RWPE1 (cell line): ENCODE results near the gene RBMS3.

Experiments used
- CTCF ChIA-PET: fragments of 350-600 bp; sonication (Branson Sonifier 250); formaldehyde crosslinking; extraction: SDS; loops from one replicate; lab custom pipeline; 2021; lab: Yijun Ruan, JAX
- POLR2A ChIA-PET: fragments of 400-600 bp; formaldehyde crosslinking; extraction: SDS; loops from one replicate; lab custom pipeline; 2020; ENCODE audit warnings: antibody characterized with exemption; ENCODE audit not compliant: low non-redundant PET; lab: Yijun Ruan, JAX
- DNase-seq: peaks from one replicate; pipeline ENCODE4 v3.0.0; 2012; ENCODE audit warnings: low spot score
- H3K27ac ChIP-seq: fragments of 450-650 bp; 2 replicates; pipeline ENCODE4 v1.5.1; 2017
- TF ChIP-seq, protein P1 (sequence below): fragments of 450-650 bp; conservative IDR thresholded peaks from 2 replicates; pipeline ENCODE4 v1.5.1; 2017; ENCODE audit warnings: low read depth, mild to moderate bottlenecking

RBMS3 gene

DNA sequence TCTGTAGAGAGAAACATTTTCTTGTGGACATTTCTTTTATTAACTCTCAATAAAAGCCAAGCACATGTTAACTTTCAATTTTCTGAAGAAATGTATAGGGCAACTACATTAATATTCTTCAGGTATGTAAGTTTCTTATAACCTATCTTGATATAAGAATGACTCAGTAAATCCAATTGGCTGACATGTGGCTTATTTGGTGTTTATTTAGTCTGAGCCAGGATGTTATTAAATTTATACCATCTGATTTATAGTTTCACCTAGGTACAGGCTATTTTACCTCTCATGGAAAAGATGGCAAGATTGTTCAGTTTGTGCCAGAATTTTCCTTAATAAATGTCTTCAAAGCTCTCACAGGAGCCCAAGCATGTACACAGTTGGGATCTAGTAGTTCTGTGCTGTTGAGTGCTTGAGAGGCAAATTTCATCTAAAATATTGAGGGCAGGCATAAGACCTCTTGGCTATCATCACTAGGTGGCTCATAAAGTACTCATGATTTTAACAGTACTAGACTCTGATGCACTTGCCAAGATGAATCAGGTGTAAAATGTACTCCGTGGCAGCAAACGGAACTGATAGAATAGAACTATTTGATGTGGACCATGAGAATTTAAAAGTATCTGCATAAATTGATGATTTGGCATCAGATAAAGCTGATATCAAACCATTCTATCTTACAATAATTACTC, 631.9 kb downstream of the RBMS3 start:
- TF ChIP-seq, protein P1, sequence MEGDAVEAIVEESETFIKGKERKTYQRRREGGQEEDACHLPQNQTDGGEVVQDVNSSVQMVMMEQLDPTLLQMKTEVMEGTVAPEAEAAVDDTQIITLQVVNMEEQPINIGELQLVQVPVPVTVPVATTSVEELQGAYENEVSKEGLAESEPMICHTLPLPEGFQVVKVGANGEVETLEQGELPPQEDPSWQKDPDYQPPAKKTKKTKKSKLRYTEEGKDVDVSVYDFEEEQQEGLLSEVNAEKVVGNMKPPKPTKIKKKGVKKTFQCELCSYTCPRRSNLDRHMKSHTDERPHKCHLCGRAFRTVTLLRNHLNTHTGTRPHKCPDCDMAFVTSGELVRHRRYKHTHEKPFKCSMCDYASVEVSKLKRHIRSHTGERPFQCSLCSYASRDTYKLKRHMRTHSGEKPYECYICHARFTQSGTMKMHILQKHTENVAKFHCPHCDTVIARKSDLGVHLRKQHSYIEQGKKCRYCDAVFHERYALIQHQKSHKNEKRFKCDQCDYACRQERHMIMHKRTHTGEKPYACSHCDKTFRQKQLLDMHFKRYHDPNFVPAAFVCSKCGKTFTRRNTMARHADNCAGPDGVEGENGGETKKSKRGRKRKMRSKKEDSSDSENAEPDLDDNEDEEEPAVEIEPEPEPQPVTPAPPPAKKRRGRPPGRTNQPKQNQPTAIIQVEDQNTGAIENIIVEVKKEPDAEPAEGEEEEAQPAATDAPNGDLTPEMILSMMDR: no peak
- no peak overlapping the region for H3K27ac ChIP-seq
- ChIA-PET CTCF (no interaction called here), POLR2A (no interaction called here)
- no peak for DNase-seq

DNA sequence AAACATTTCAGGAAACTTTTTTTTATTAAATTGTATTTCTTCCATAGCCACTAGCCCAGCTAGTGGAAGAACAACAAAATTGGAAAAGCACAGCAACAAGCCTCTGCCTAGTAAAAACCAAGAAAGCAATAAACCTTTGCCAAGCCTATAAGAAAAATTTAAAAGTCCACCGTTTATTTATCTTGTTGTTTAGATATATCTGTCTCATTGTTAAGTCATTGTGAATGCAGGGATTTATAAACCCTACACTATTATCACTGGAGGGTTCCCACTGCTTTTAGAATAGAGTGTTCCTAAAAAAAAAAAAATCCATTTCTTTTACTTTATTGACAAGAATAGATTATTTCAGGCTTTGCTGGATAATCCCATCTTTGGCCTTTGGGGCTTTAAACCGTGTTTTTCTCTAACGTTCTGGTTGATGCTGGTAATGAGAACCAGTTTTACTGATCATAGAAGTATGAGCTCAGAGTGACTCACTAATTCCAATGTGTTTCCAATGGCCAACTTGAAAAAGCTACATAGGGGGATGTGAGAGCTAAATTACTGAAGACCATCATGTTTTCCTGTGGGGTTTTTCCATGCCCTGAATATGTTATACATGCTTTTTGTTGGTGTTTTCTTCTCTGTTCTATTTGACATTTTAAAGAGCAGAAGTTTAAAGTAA, 634.1 kb downstream of the RBMS3 start:
- no peak for DNase-seq
- ChIA-PET POLR2A (no interaction called here), CTCF (interaction anchor here (0.6 kb wide), 1 partner anchor 16 kb away, joined by 4 read pairs; no protein-coding TSS in a partner anchor)
- H3K27ac ChIP-seq: no peak overlapping the region
- TF ChIP-seq, protein P1: no peak

DNA sequence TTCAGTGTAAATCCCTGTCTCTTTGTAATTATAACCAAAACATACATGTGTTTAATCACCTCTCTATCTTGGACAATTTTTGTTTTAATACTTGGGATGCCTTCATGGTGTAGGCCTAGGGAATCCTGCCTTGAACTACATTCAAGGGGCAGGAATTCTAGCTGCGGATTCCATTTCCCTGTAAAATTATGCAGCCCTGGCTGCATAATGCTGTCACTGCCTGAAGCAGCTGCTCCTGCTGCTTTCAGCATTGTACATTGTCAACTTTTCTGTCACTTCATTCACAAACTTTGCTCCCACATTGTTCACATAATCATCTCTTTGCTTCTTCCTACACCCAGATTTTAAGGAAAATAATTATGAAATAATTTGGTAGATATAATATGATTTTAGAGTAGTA, 638.7 kb downstream of the RBMS3 start:
- POLR2A ChIA-PET: no interaction called here
- no peak for DNase-seq
- no peak overlapping the region for H3K27ac ChIP-seq
- CTCF ChIA-PET: no interaction called here
- TF ChIP-seq, protein P1: no peak

DNA sequence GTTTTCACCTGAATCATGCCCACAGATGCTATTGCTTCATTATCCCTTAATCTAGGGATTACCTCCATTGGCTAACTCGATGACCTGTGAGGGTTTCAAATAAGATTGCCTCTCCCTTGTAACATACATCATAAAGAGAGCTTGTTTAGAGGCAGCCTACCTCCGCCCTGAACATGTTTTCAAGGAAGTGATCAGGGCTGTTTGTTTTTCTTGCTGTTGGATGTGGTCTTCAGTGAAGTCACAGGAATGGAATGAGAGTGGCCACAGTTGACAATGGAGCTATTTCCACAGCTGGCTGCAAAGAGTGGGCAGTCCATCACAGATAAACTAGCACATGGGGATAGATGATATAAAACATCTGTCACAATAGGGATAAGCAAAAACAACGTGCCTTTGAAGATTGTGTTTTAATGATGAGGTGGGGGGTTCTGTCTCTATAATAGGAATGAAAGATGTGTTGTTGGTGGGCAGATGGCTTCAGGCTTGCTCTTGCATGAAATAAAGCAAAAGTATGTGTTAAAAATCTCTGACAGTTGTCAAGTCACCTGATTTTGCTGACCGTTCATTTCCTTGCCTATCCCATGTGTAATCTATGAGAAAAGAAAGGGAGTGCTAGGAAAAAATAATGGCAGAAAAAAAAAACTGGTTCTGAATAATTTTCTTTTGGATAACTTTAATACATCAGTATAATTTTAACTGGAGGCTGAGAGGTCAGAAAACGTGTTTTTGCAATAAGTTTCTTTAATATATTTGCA, 642.3 kb downstream of the RBMS3 start:
- peak; percentile 2 for DNase-seq

DNA sequence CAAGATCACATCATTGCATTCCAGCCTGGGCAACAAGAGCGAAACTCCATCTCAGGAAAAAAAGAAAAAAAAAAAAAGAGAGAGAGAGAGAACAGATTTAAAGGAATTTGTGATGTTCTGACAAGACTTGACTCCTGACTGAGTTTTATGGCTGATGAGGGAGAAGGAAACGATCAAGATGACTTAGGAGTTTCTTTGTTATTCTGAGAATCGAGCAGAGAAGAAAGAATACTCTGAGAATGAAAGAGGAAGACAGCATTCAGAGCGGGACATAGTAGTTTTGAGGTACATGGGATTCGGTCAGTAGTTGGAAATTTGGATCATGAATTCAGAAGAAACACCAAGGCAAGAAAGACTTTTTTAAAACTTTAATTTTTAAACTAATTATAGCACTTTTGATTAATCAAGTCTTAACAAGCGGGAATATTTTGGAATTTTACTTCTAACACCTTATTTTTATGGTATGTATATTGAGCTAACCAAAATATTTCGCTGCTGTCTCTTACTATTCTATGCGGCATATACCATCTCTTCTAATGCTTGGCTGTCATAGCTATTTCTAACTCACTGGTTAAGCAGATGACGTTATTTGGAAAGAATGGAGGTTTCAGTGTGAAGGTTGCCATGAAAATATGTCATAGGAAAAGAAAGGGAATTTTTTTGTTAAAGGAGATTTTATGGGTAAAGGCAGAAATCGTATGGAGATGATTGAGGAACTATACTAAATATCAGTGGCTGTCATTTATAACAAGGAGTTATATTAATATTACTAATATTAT, 644.1 kb downstream of the RBMS3 start:
- H3K27ac ChIP-seq: no peak overlapping the region
- TF ChIP-seq, protein P1: no peak
- ChIA-PET POLR2A (no interaction called here), CTCF (no interaction called here)
- DNase-seq: no peak

More for the DNA sequence above, 642.3 kb downstream of the RBMS3 start:
- CTCF ChIA-PET: no interaction called here
- H3K27ac ChIP-seq: no peak overlapping the region
- POLR2A ChIA-PET: no interaction called here
- TF ChIP-seq, protein P1: no peak

DNA sequence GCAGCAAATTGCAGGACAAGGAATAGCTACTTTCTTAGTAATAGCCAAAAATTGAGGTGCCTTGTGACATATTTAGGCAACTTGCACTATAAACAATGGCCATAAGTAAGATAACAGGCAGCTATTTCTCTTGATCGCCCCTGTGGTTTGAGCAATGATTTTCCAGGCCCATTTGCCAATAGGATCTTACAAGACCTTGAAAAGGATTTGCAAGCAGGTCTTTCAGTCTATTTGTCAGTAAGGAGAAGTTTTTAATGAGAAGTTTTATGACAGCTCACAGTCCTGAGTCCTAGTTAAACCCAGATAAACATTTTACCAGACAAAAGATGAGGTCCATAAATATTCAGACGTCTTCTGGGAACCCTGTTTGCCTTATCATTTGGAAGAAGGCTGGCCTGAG, 645.5 kb downstream of the RBMS3 start:
- ChIA-PET CTCF (no interaction called here), POLR2A (no interaction called here)
- H3K27ac ChIP-seq: no peak overlapping the region
- TF ChIP-seq, protein P1: no peak
- DNase-seq: no peak
